Neural progenitor cell (in vitro differentiated cells): Measurements from ENCODE around the gene ABTB1. TPM values are rescaled to one million over a fixed set of nuclear protein-coding genes. Genes with fewer than 3 reads are reported as not detected.

Source experiments
- DNase-seq: peaks from one replicate; pipeline ENCODE4 v3.0.0-alpha.2; 2016; ENCODE audit warnings: low spot score
- H2AFZ ChIP-seq: fragments of 200-600 bp; sonication (generic); replicated peaks from 2 replicates; pipeline ENCODE4 v1.6.1; 2016; ENCODE audit warnings: antibody characterized with exemption
- H3F3A ChIP-seq: fragments of 200-600 bp; sonication (generic); 2 replicates; pipeline ENCODE4 v1.6.1; 2016; ENCODE audit warnings: antibody characterized with exemption, low read depth
- H3K27ac ChIP-seq: fragments of 200-600 bp; sonication (generic); 2 replicates; pipeline ENCODE4 v1.5.1; 2016; ENCODE audit warnings: mild to moderate bottlenecking
- H3K27me3 ChIP-seq: fragments of 200-600 bp; sonication (generic); 2 replicates; pipeline ENCODE4 v1.6.1; 2016; ENCODE audit warnings: mild to moderate bottlenecking, moderate library complexity
- H3K36me3 ChIP-seq: fragments of 200-600 bp; sonication (generic); 2 replicates; pipeline ENCODE4 v1.5.1; 2016
- H3K4me1 ChIP-seq: fragments of 200-600 bp; sonication (generic); 2 replicates; pipeline ENCODE4 v1.6.1; 2016; ENCODE audit warnings: mixed run types
- H3K4me2 ChIP-seq: fragments of 200-600 bp; sonication (generic); 2 replicates; pipeline ENCODE4 v1.6.1; 2016
- H3K4me3 ChIP-seq: fragments of 200-600 bp; sonication (generic); 2 replicates; pipeline ENCODE4 v1.5.1; 2016
- H3K79me2 ChIP-seq: fragments of 200-600 bp; sonication (generic); 2 replicates; pipeline ENCODE4 v1.6.1; 2016; ENCODE audit warnings: low read depth
- H3K9ac ChIP-seq: fragments of 200-600 bp; sonication (generic); 2 replicates; pipeline ENCODE4 v1.6.1; 2016
- H3K9me3 ChIP-seq: fragments of 200-600 bp; sonication (generic); 2 replicates; pipeline ENCODE4 v1.5.1; 2016; ENCODE audit warnings: low read depth
- H4K20me1 ChIP-seq: fragments of 200-600 bp; sonication (generic); 2 replicates; pipeline ENCODE4 v1.6.1; 2016; ENCODE audit warnings: low read depth
- H3K27ac Mint-ChIP-seq: 3 replicates; pipeline ENCODE4 v1.8.0; 2021; ENCODE audit warnings: mixed read lengths
- H3K27me3 Mint-ChIP-seq: 2 replicates; pipeline ENCODE4 v1.8.0; 2022; ENCODE audit warnings: low read depth, mild to moderate bottlenecking, inconsistent platforms, moderate library complexity, mixed read lengths; ENCODE audit not compliant: insufficient read depth
- H3K36me3 Mint-ChIP-seq: 3 replicates; pipeline ENCODE4 v1.8.0; 2021; ENCODE audit warnings: mixed read lengths
- H3K4me1 Mint-ChIP-seq: 3 replicates; pipeline ENCODE4 v1.8.0; 2021; ENCODE audit warnings: mixed read lengths
- H3K4me3 Mint-ChIP-seq: 3 replicates; pipeline ENCODE4 v1.8.0; 2021; ENCODE audit warnings: mild to moderate bottlenecking, moderate library complexity, mixed read lengths
- H3K9me3 Mint-ChIP-seq: 3 replicates; pipeline ENCODE4 v1.8.0; 2020; ENCODE audit warnings: mixed read lengths
- CTCF ChIP-seq: fragments of 200-600 bp; sonication (generic); IDR thresholded peaks from 2 replicates; pipeline ENCODE4 v1.5.1; 2017; ENCODE audit warnings: antibody characterized with exemption, mild to moderate bottlenecking
- EZH2 ChIP-seq: fragments of 200-600 bp; sonication (generic); IDR thresholded peaks from 2 replicates; pipeline ENCODE4 v1.6.1; 2017; ENCODE audit warnings: antibody characterized with exemption, mild to moderate bottlenecking, moderate library complexity
- EZH2phosphoT487 ChIP-seq: fragments of 200-600 bp; sonication (generic); IDR thresholded peaks from 2 replicates; pipeline ENCODE4 v1.6.1; 2017; ENCODE audit warnings: antibody characterized with exemption
- total RNA-seq: library from RNA; depleted of rRNA; stranded (reverse); fragments of >200 nt; gene quantifications from 2 replicates; pipeline ENCODE4 v1.2.3, GENCODE V29; 2015; ENCODE audit warnings: low replicate concordance

The ABTB1 gene
- total RNA-seq, 1 donor from 2014 or later, result 2.4 TPM

DNA sequence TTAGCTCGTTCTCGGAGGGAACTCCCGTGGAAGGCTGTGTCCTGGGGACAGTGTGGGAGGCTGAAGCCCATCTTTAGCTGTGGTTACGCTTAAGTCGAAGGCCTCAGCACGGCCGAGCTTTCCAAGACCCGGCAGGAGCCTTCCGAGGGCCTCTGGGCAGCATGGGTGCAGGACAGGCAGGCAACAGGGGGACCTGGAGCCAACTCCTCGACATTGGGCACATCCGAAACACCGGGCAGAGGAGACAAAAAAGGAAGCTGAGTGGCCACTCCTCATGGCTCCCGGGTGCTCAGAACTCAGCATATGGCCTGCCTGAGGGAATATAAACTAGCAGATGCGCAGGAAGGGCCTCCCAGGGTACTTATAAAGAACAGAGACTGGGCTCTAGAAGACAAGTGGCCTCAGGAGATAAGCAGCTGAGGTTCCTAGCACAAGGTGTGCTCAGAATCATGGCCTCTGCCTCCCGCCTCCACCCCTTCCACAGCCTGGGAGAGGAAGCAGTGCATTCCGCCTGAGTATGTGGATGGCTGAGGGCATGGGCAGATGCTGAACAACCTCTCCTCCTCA, 34.1 kb downstream of the ABTB1 start:
- DNase-seq, result no peak
- Histone ChIP-seq H3K36me3 (no peaks in the 10 kb centered on the region), H3K9ac (no peak overlapping the region), H3K4me2 (no peak overlapping the region), H3K27me3 (no peaks in the 10 kb centered on the region), H3F3A (no peaks in the 10 kb centered on the region), H3K79me2 (no peaks in the 10 kb centered on the region), H3K4me1 (peaks cover 10% of the 10 kb centered on the region), H2AFZ (no peak overlapping the region), H4K20me1 (no peaks in the 10 kb centered on the region), H3K27ac (no peak overlapping the region), H3K4me3 (no peak overlapping the region), H3K9me3 (no peaks in the 10 kb centered on the region)
- no peaks in the 10 kb centered on the region for H3K36me3 Mint-ChIP-seq
- H3K9me3 Mint-ChIP-seq, result peaks cover 14% of the 10 kb centered on the region
- no peak overlapping the region for H3K4me3 Mint-ChIP-seq
- H3K4me1 Mint-ChIP-seq, result peaks cover 21% of the 10 kb centered on the region
- H3K27me3 Mint-ChIP-seq, result peaks cover 6% of the 10 kb centered on the region
- TF ChIP-seq EZH2 (no peak), EZH2phosphoT487 (no peak), CTCF (no peak)
- no peak overlapping the region for H3K27ac Mint-ChIP-seq

DNA sequence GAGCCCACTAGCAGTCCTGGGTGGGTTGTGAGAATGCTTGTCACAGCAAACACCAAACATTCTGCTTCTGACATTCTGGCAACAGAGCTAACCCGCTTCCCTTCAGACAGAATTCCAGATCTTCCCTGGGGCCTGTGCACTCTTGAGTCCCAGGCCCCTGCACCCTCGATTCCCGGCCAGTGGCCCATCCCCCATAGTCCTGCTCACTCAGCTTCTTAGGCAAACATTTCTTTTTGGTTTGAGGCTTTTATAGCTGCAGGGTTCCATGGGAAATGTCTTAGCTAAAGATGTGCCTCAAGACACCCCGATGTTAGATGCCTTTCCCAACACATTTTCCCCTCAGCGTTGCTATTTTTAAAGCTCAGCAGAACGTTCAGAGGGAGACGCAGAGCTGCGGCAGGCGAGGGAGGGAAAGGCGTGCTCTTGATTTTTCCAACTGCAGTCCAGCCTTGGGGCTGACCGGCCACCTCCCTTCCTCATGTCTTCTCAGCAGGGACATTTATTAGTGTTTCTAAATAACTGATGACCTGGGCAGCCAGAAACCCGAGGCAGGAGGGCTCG, 35.2 kb downstream of the ABTB1 start:
- H3K27ac Mint-ChIP-seq, result no peak overlapping the region
- Histone ChIP-seq H3K79me2 (no peaks in the 10 kb centered on the region), H3K9me3 (no peaks in the 10 kb centered on the region), H3K4me3 (no peak overlapping the region), H3F3A (no peaks in the 10 kb centered on the region), H3K27ac (no peak overlapping the region), H3K9ac (no peak overlapping the region), H2AFZ (peak overlapping the region; percentile 72), H3K4me2 (no peak overlapping the region), H3K36me3 (no peaks in the 10 kb centered on the region), H3K4me1 (peaks cover 10% of the 10 kb centered on the region), H3K27me3 (no peaks in the 10 kb centered on the region), H4K20me1 (no peaks in the 10 kb centered on the region)
- no peak for DNase-seq
- H3K27me3 Mint-ChIP-seq, result peaks cover 9% of the 10 kb centered on the region
- no peak overlapping the region for H3K4me3 Mint-ChIP-seq
- H3K4me1 Mint-ChIP-seq, result peaks cover 30% of the 10 kb centered on the region
- peaks cover 14% of the 10 kb centered on the region for H3K9me3 Mint-ChIP-seq
- no peaks in the 10 kb centered on the region for H3K36me3 Mint-ChIP-seq
- TF ChIP-seq CTCF (no peak), EZH2 (no peak), EZH2phosphoT487 (no peak)

DNA sequence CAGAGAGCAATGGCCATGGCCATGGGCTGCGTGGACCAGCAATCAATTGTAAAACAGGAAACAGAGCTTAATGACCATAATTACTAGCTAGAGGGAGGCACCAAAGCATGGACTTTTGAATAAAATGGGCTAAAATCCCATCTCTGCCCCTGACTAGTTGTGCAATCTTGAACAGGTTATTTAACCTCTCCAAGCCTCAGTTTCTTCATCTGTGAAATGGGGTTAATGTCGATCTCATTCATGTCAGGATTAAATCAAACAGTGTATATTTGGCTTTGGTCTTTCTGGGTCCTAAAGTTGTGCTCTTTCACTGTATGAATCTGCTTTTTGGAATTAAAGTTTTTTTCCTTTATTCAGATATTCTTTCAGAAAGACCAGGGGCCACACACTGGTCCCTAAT, 36.1 kb downstream of the ABTB1 start:
- no peaks in the 10 kb centered on the region for H3K79me2 ChIP-seq
- H2AFZ ChIP-seq, result no peak overlapping the region
- H4K20me1 ChIP-seq, result no peaks in the 10 kb centered on the region
- H3K27me3 ChIP-seq, result no peaks in the 10 kb centered on the region
- Mint-ChIP-seq H3K27me3 (peaks cover 9% of the 10 kb centered on the region), H3K27ac (no peak overlapping the region), H3K4me3 (no peak overlapping the region), H3K36me3 (no peaks in the 10 kb centered on the region), H3K4me1 (peaks cover 35% of the 10 kb centered on the region), H3K9me3 (peaks cover 7% of the 10 kb centered on the region)
- DNase-seq, result no peak
- H3K9me3 ChIP-seq, result no peaks in the 10 kb centered on the region
- no peak overlapping the region for H3K9ac ChIP-seq
- H3K4me3 ChIP-seq, result no peak overlapping the region
- no peaks in the 10 kb centered on the region for H3K36me3 ChIP-seq
- no peak overlapping the region for H3K4me2 ChIP-seq
- peaks cover 4% of the 10 kb centered on the region for H3F3A ChIP-seq
- TF ChIP-seq CTCF, result no peak
- TF ChIP-seq EZH2phosphoT487, result no peak
- TF ChIP-seq EZH2, result no peak
- H3K27ac ChIP-seq, result no peak overlapping the region
- peaks cover 14% of the 10 kb centered on the region for H3K4me1 ChIP-seq
